Measurements from ENCODE around the gene RAPSN.

Gene RAPSN

DNA sequence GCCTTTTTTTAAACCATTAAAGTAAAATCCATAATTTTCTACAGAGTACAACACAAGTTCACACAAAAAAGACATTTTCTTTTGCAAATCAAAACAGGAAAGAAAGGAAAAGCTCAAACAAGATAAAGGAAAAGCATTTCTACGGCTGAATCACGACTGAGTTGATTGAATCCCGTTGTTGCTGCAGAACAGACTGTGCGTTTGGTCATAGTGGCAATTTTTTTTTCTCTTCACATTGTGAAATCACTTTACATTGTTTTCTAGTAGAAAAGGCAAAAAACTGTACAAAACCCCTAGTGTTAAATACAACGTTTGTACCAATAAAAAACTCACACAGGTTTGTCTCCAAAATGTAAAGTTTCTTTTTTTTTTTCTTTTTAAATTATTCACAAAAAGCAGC lies 17.3 kb upstream of the RAPSN start:
- DNase-seq (ENCODE audit: low read depth in 3 of 3) = no peak

GRCh38 chr11:47464483-47464882 lies 15.5 kb upstream of the RAPSN start:
- DNase-seq (ENCODE audit: low read depth in 3 of 3) = no peak

- no peak for DNase-seq (ENCODE audit: low read depth in 3 of 3)
Measured at GRCh38 chr11:47461876-47462275, 12.9 kb upstream of the RAPSN start.

- DNase-seq (ENCODE audit: low read depth in 3 of 3) = no peak
Measured at GRCh38 chr11:47460571-47461235, 11.8 kb upstream of the RAPSN start.

- peak in 2 of 3 experiments; percentile 36 to 44 for DNase-seq (ENCODE audit: low read depth in 3 of 3)
Measured at GRCh38 chr11:47454258-47454671, 5.3 kb upstream of the RAPSN start.

GRCh38 chr11:47453365-47453764 lies 4.4 kb upstream of the RAPSN start:
- no peak for DNase-seq (ENCODE audit: low read depth in 3 of 3)

DNA sequence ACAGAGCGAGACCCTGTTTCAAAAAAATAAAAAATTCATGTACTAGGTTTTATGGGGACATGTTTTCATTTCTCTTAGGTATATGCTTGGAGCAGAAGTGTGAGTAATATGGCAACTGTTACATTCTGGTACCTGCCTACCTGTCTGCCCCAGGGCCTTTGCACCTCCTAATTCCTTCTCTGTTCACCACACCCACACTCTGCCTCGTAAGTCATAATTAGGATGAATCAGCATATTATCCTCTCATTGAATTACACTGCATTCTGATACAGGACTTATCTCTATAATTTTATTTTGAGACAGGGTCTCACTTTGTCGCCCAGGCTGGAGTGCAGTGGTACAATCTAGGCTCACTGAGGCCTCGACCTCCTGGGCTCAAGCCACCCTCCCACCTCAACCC lies 3.1 kb upstream of the RAPSN start:
- no peak for DNase-seq (ENCODE audit: low read depth in 3 of 3)

DNA sequence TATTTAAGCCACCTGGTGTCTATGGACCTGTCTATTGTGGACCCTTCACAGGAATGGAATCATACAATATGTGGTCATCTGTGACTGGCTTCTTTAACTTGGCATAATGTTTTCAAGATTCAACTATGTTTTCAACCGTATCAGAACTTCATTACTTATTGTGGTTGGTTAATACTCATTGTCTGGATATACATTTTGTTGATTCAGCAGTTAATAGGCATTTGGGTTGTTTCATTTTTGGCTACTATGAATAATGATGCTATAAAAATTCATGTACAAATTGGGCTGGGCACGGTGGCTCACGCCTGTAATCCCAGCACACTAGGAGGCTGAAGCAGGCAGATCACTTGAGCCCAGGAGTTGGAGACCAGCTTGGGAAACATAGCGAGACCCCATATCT lies 2.5 kb upstream of the RAPSN start:
- DNase-seq (ENCODE audit: low read depth in 3 of 3) = no peak

DNA sequence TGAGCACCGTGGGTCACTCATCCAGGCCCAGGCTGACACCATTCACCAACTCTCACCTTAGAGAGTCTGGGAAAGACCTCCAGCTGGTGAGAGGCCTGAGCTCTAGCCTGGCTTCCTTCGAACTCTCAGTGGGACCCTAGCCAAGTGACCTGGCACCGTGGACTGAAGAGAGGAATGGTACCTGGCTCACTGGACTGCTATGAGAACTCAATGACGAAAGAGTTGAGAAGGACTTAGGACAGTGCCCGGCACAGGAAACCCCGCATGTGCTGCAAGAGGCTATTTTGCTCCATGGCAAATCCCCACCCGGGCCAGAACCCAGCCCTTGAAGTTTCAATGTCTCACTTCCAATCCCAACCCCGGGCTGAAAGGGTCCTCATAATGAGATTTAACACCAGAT lies 605 bp upstream of the RAPSN start:
- no peak for DNase-seq (ENCODE audit: low read depth in 3 of 3)

DNA sequence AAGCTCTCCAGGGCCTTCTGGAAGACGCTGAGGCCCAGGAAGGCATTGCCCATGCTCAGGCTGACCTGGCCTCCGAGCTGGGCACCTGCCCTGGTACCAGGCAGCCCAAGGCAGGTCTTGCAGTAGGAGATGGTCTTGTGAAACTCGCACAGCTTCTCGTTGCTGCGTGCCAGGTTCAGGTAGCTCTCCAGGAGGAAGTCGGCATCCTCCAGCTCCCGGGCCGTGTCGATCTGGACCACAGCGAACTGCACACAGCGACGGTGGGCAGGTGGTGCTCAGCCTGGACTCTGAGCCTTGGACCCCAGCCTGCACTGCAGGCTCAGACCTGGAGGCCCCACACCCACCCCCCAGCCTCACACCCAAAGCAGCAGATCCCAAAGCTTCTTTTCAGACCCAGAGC lies 1.0 kb downstream of the RAPSN start:
- no peak for DNase-seq (ENCODE audit: low read depth in 3 of 3)

DNA sequence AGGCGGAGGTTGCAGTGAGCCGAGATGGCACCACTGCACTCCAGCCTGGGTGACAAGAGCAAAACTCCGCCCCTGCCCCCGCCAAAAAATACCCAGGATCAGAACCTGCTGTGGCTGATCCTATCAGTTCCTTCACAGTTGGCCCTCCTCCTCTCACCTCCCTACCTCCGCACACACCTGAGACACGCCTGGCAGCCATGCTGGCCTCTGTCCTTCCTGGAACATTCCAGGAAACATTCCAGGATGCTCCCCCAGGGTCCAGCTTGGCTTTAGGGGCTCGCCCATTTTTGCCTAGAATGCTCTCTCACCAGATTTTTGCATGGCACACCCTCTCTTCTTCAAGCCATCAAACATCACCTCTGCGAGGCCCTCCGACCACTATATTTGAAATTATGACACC lies 2.1 kb downstream of the RAPSN start:
- DNase-seq (ENCODE audit: low read depth in 3 of 3) = no peak

- no peak for DNase-seq (ENCODE audit: low read depth in 3 of 3)
Measured at GRCh38 chr11:47445840-47446239, 3.1 kb downstream of the RAPSN start.

- no peak for DNase-seq (ENCODE audit: low read depth in 3 of 3)
Measured at GRCh38 chr11:47443817-47444216, 5.1 kb downstream of the RAPSN start.

GRCh38 chr11:47443028-47443700 lies 5.8 kb downstream of the RAPSN start:
- no peak for DNase-seq (ENCODE audit: low read depth in 3 of 3)

DNA sequence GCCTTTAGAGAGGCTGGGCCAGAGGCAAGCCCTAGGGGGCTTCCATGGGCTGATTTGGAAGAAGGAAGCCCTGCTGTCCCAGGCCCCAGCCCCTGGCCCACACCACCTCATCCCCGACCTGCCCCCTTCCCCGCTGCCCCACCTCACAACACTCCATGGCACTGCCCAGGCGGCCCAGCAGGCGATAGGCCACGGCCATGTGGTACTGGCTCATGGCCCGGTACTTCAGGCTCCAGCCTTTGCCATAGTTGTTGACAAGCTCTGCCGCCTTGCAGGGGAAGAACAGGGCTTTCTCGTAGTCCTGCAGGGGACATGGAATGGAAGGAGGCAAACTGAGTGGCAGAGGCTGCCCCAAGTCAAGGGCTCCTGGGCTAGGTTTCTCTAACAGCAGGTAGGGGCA lies 6.4 kb downstream of the RAPSN start:
- DNase-seq (ENCODE audit: low read depth in 3 of 3) = no peak

DNA sequence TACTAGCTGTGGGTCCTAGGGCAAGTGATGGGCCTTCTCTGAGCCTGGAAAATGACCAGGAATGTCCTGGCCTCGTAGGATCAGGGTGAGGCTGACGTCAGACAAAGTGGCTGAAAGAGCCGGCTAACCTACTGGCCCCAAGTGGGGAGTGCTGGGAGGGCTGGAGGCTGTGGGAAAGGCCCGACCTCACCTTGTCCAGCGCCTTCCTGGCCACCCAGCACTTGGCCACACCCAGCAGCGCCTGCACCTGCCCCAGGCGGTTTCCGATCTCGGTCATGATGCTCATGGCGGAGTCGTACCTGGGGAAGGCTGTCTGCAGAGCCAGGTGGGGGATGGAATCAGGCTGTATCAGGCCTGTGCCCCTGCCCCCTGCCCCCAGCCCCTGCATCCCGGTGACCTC lies 7.5 kb downstream of the RAPSN start:
- no peak for DNase-seq (ENCODE audit: low read depth in 3 of 3)

DNA sequence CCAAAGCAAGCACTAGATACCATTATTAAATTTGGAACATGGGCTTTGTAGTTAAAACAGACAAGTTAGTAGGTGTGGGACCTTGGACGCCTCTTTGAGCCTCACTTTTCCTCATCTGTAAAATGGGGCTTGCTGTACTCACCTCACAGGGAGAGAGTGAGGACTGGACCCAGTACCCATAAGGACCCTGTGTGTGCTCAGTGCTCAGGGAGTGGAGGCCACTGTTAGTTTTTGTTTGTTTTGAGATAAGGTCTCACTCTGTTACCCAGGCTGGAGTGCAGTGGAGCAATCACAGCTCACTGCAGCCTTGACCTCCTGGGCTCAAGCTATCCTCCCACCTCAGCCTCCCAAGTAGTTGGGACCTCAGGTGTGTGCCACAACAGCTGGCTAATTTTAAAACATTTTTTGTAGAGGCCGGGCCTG lies 8.9 kb downstream of the RAPSN start:
- no peak for DNase-seq (ENCODE audit: low read depth in 3 of 3)

GRCh38 chr11:47438721-47439120 lies 10.2 kb downstream of the RAPSN start:
- no peak for DNase-seq (ENCODE audit: low read depth in 3 of 3)

GRCh38 chr11:47437746-47438418 lies 11.1 kb downstream of the RAPSN start:
- DNase-seq (ENCODE audit: low read depth in 3 of 3) = no peak

GRCh38 chr11:47437218-47437745 lies 11.7 kb downstream of the RAPSN start:
- no peak for DNase-seq (ENCODE audit: low read depth in 3 of 3)

GRCh38 chr11:47436726-47437125 lies 12.2 kb downstream of the RAPSN start:
- no peak for DNase-seq (ENCODE audit: low read depth in 3 of 3)

DNA sequence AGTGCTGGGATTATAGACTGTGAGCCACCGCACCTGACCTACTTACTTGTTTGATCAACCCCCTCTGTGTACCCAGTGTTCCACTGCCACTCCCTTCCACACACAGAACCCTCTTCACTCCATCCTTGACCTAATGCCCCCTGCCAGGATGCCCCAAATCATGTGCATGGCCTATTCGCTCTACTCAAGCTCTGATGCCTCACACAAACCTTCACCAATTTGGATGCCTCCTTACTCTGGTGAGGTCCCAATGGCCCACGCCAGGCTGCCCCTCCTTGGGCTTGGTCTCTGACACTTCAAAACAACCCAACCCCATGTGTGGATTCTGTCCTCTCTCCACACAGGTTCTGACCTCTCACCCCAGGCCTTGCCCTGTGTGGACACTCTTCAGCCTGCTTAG lies 13.2 kb downstream of the RAPSN start:
- DNase-seq (ENCODE audit: low read depth in 3 of 3) = no peak
